Mucosa of stomach (tissue), 1 donor: ENCODE data around the gene NOP9.
"Not testable (repeated sequence)": the region's sequence is repeated elsewhere in the genome, so short reads cannot be mapped to it uniquely, and the experiment has no call there.

Experiments used
- H3K27me3 ChIP-seq: one replicate; pipeline ENCODE4 v1.7.0; 2013; ENCODE audit warnings: mild to moderate bottlenecking, low read length; ENCODE audit not compliant: control insufficient read depth, insufficient read depth
- H3K36me3 ChIP-seq: one replicate; pipeline ENCODE4 v1.7.0; 2013; ENCODE audit warnings: low read length; ENCODE audit not compliant: control insufficient read depth, insufficient read depth
- H3K4me1 ChIP-seq: one replicate; pipeline ENCODE4 v1.7.0; 2013; ENCODE audit warnings: mild to moderate bottlenecking, low read length; ENCODE audit not compliant: control insufficient read depth, insufficient read depth
- H3K4me3 ChIP-seq: one replicate; pipeline ENCODE4 v1.7.0; 2013; ENCODE audit warnings: low read length
- H3K9ac ChIP-seq: one replicate; pipeline ENCODE4 v1.7.0; 2013; ENCODE audit warnings: mild to moderate bottlenecking, low read length, moderate library complexity
- H3K9me3 ChIP-seq: one replicate; pipeline ENCODE4 v1.7.0; 2013; ENCODE audit warnings: mild to moderate bottlenecking, low read length, moderate library complexity; ENCODE audit not compliant: control insufficient read depth
- donor health status: Pancreatic carcinoma.

NOP9 gene

DNA sequence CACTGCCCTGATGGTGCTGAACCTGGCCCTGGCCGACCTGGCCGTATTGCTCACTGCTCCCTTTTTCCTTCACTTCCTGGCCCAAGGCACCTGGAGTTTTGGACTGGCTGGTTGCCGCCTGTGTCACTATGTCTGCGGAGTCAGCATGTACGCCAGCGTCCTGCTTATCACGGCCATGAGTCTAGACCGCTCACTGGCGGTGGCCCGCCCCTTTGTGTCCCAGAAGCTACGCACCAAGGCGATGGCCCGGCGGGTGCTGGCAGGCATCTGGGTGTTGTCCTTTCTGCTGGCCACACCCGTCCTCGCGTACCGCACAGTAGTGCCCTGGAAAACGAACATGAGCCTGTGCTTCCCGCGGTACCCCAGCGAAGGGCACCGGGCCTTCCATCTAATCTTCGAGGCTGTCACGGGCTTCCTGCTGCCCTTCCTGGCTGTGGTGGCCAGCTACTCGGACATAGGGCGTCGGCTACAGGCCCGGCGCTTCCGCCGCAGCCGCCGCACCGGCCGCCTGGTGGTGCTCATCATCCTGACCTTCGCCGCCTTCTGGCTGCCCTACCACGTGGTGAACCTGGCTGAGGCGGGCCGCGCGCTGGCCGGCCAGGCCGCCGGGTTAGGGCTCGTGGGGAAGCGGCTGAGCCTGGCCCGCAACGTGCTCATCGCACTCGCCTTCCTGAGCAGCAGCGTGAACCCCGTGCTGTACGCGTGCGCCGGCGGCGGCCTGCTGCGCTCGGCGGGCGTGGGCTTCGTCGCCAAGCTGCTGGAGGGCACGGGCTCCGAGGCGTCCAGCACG lies 16.4 kb downstream of the NOP9 start:
- Histone ChIP-seq H3K9me3 (no peaks in the 10 kb centered on the region), H3K4me1 (peaks cover 27% of the 10 kb centered on the region), H3K9ac (no peak overlapping the region), H3K36me3 (no peaks in the 10 kb centered on the region), H3K27me3 (peaks cover 6% of the 10 kb centered on the region), H3K4me3 (no peak overlapping the region)

DNA sequence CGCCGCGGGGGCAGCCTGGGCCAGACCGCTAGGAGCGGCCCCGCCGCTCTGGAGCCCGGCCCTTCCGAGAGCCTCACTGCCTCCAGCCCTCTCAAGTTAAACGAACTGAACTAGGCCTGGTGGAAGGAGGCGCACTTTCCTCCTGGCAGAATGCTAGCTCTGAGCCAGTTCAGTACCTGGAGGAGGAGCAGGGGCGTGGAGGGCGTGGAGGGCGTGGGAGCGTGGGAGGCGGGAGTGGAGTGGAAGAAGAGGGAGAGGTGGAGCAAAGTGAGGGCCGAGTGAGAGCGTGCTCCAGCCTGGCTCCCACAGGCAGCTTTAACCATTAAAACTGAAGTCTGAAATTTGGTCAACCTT lies 16.9 kb downstream of the NOP9 start:
- H3K9ac ChIP-seq = no peak overlapping the region
- peaks cover 21% of the 10 kb centered on the region for H3K4me1 ChIP-seq
- H3K4me3 ChIP-seq = no peak overlapping the region
- H3K9me3 ChIP-seq = no peaks in the 10 kb centered on the region
- peaks cover 6% of the 10 kb centered on the region for H3K27me3 ChIP-seq
- no peaks in the 10 kb centered on the region for H3K36me3 ChIP-seq

DNA sequence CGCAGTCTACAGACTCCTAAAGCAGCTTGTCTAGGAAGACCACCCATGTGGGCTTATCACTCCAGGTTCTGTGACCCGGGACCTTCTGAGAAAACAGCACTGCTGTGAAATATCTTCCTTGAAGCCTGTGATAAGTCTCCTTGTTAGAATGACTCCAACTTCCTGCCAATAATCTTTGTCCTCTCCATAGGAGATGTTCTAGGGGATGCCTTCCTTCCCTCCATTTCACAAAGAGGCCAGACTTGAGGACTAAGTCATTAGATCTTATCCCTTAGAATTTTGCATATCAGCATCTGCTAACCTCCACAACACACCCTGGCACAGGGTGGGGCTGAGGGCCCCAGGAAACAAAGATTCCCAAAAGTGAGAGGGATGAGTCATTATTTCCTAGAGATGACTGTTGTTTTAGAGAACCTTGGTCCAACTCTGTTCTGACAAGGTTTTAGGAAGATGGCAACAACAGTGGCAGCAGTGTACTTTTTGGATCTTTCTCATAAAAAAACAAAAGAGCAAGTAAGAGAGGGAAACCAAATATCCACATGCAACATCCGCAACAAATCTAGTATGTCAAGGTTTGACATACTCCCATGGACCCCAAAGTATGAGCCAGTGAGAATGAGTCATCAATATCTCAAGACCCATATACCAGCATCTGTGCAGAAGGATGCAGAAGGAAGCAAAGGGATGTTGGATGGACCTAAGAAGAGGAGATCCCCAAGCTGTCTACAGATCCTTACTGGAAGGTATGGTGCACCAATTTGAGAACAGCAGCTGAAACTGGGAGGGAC lies 17.7 kb downstream of the NOP9 start:
- no peaks in the 10 kb centered on the region for H3K9me3 ChIP-seq
- peaks cover 6% of the 10 kb centered on the region for H3K27me3 ChIP-seq
- H3K4me3 ChIP-seq = no peak overlapping the region
- peaks cover 17% of the 10 kb centered on the region for H3K4me1 ChIP-seq
- no peaks in the 10 kb centered on the region for H3K36me3 ChIP-seq
- no peak overlapping the region for H3K9ac ChIP-seq

DNA sequence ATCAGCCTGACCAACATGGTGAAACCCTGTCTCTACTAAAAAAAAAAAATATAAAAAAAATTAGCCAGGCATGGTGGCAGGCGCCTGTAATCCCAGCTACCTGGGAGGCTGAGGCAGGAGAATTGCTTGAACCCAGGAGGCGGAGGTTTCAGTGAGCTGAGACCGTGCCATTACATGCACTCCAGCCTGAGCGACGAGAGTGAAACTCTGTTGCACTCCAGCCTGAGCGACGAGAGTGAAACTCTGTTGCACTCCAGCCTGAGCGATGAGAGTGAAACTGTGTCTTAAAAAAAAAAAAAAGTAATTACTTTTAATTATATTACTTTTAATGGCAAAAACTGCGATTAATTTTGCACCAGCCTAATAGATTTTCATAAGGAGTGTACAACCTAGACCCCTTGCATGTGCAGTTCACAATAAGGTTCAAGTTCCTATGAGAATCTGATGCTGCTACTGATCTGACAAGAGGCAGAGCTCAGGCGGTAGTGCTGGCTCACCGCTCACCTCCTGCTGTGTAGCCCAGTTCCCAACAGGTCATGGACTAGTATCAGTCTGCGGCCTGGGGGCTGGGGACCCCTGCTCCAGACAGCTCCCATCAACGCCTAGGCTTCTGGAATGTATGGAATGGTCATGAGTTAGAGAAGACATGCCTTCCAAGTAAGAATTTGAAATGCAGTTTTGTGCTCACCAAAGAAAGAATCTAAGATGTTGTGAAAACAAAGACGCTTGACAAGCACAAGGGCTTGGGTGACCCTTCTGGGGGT lies 21.7 kb downstream of the NOP9 start:
- Histone ChIP-seq H3K36me3 (no peaks in the 10 kb centered on the region), H3K27me3 (peaks cover 10% of the 10 kb centered on the region), H3K4me1 (peaks cover 2% of the 10 kb centered on the region)

DNA sequence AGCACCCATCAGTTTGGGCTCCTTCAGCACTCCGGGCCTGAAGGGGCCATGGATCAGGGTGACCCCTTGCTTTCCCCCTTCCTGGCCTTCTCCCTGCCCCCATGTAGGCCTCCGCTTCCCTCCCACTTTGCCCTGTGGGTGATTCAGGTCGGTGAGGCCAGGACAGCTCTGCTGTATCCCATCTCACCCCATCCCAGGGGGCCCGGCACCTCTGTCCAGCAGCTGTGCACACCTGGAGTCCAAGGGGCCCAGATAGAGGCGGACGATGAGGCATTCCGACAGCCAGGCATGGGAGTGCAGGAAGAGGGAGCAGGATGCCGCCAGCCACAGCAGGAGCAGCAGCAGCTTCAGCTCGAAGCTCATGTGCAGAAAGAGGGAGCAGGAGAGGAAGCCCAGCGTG lies 23.0 kb downstream of the NOP9 start:
- Histone ChIP-seq H3K36me3 (no peaks in the 10 kb centered on the region), H3K27me3 (peaks cover 10% of the 10 kb centered on the region), H3K9ac (no peak overlapping the region), H3K9me3 (no peaks in the 10 kb centered on the region), H3K4me3 (no peak overlapping the region), H3K4me1 (no peaks in the 10 kb centered on the region)

More for the DNA sequence above, 21.7 kb downstream of the NOP9 start:
- no peak overlapping the region for H3K4me3 ChIP-seq
- no peaks in the 10 kb centered on the region for H3K9me3 ChIP-seq
- H3K9ac ChIP-seq = no peak overlapping the region

DNA sequence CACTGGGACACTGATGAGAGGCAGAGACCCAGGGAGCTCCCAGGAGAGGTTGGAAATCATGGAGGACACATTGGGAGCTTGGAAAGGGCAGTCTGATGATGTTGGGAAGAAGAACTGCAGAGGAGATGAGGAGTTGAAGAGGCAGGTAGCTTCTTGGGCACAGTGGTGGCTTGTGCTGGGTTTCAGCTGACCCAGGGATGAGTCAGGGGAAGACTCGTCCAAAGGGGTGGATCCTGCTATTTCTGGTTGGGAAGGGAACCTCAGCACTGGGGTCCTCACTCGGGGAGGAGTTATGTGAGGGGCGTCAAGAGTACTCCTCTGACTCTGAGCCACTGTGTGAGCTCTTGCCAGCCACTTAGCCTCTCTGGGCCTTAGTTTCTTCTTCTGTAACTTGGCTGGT lies 23.7 kb downstream of the NOP9 start:
- Histone ChIP-seq H3K4me3 (no peak overlapping the region), H3K9ac (no peak overlapping the region), H3K27me3 (peaks cover 10% of the 10 kb centered on the region), H3K36me3 (no peaks in the 10 kb centered on the region), H3K9me3 (no peaks in the 10 kb centered on the region), H3K4me1 (no peaks in the 10 kb centered on the region)

DNA sequence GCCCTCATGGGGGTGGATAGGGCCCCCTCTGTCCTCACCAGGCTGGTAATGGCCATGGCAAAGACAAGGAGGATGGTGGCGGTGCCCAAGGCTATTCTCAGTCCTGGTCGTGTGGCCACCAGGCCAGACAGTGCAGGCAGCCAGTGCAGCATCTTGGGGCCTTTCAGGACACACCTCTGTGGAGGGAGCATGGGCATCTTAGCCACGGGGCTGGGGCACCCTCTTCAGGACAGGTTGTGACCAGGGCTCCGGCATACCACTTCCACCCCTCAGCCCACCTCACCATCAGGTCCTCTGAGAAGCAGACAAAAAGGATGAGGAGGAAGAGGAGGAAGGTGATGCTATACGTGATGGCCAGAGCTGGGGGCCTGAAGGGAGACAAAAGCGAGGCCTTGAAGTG lies 24.4 kb downstream of the NOP9 start:
- Histone ChIP-seq H3K9ac (no peak overlapping the region), H3K36me3 (no peaks in the 10 kb centered on the region)

DNA sequence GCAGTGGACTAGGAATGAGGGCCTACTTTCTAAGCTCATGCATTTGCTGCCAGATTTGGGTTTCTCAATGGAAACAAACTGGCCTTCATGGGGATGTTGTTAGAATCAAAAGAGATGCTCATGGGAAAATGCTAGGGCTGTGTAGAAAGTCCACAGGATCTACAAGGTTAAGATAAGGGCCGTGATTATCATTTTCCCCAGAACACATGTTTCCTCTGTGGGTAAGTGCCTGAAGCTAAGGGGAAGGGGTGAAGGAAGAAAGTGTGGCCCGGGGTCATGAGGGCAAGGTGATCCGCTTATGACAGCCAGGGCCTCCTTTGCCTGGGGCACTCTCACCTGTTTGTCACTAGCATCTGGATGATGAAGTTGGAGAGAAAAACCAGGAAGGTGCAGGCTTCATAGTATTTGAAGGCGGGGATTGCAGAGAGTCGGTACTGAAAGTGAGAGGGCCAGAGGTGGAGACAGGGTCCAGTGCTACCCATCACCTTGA lies 25.4 kb downstream of the NOP9 start:
- Histone ChIP-seq H3K4me3 (no peak overlapping the region), H3K36me3 (no peaks in the 10 kb centered on the region), H3K9me3 (no peaks in the 10 kb centered on the region), H3K9ac (no peak overlapping the region), H3K4me1 (no peaks in the 10 kb centered on the region), H3K27me3 (peaks cover 10% of the 10 kb centered on the region)

More for the DNA sequence above, 24.4 kb downstream of the NOP9 start:
- peaks cover 11% of the 10 kb centered on the region for H3K27me3 ChIP-seq
- H3K4me3 ChIP-seq = no peak overlapping the region
- H3K4me1 ChIP-seq = no peaks in the 10 kb centered on the region
- H3K9me3 ChIP-seq = no peaks in the 10 kb centered on the region

DNA sequence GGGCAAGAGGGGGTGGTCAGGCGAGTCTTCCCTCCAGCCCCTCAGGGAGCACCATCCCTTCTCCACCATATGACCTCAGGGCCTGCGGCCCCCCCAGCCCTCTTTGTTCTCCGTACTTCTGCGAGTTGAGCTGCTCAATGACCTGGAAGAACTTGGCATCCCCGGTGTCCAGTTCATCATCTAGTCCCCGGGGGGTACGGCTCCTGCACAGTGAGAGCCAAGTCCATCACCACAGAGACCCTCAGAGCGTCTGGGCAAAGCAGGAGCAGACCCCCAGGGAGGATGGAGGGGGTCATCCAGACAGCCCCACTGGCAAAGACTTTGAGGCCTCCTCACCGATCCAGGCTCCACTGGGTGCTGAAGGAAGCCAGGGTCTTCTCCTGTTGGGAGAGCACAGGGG lies 26.3 kb downstream of the NOP9 start:
- Histone ChIP-seq H3K4me3 (no peak overlapping the region), H3K4me1 (no peaks in the 10 kb centered on the region), H3K36me3 (no peaks in the 10 kb centered on the region), H3K9me3 (no peaks in the 10 kb centered on the region), H3K27me3 (peaks cover 10% of the 10 kb centered on the region), H3K9ac (no peak overlapping the region)

DNA sequence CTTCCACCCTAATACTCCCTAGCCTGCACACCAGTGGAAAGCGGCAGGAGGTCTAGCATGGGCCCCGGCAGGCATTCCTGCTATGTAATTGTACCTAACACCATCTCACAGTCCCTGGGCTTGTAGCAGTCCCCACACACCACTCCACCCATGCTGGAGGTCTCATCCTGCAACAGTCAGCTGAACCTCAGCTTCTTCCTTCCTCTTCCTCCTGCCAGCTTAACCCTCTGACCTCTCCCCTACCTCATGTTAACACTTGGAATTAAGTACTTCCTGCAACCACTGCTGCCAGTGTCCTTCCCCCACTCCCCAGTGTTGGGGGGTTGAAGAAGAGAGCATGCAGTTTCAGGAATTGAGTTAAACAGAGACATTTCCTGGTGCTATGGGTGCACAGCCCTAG lies 27.7 kb downstream of the NOP9 start:
- Histone ChIP-seq H3K4me3 (no peak overlapping the region), H3K4me1 (peaks cover 1% of the 10 kb centered on the region), H3K9me3 (no peaks in the 10 kb centered on the region), H3K36me3 (no peaks in the 10 kb centered on the region), H3K9ac (no peak overlapping the region), H3K27me3 (peaks cover 10% of the 10 kb centered on the region)

DNA sequence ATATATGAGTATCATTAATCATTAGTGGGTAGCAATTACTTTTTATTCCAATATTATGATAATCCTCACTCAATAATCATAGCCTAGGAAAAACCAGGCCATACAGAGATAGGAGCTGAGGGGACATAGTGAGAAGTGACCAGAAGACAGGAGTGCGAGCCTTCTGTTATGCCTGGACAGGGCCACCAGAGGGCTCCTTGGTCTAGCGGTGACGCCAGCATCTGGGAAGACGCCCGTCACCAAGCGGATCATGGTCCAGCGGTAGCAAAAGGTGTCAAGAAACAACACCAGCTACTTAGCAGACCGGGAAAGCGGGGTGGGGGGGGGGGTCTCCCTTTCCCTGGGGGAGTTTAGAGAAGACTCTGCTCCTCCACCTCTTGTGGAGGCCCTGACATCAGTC lies 28.3 kb downstream of the NOP9 start:
- not testable (repeated sequence) for H3K9ac ChIP-seq, H3K4me3 ChIP-seq, H3K27me3 ChIP-seq, H3K36me3 ChIP-seq, H3K9me3 ChIP-seq, H3K4me1 ChIP-seq
